ENCODE measurements around the gene TUBA4A. TPM values are rescaled to one million over a fixed set of nuclear protein-coding genes. Genes with fewer than 3 reads are reported as not detected.

TUBA4A gene
- total RNA-seq, 1 experiment from 2014 or later = 9.3 TPM

GRCh38 chr2:219286436-219287115, 32.9 kb upstream of the TUBA4A start:
- DNase-seq (ENCODE audit: low spot score) = no peak

DNA sequence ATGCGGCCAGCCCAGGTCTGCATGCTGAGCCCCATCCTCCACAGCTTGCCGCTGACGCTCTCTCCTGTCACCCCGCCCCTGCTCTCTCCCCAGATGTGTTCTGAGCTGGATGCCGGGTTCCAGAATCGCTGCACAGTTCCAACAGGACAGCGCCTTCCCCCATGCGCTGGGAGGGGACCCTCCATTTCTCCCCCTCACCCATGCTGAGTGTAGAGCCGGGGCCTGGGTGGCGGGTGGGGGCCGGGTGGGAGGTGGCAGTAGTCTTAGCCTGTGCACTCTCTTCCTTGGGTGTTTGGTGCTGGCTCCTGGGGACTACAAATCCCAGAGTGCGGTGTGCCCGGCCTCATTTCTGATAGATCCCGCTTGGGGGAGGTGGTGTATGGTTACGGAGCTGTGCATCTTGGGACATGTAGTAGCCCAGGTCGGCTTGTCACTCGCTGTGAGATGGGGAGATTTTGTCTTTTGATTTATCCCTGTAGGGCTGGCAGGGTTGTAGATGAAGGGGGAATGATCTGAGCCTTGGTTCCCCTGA, 32.2 kb upstream of the TUBA4A start:
- no peak for DNase-seq (ENCODE audit: low spot score)

GRCh38 chr2:219285373-219285735, 31.6 kb upstream of the TUBA4A start:
- DNase-seq (ENCODE audit: low spot score) = no peak

- DNase-seq (ENCODE audit: low spot score) = no peak
Observed at GRCh38 chr2:219284501-219285372, 31.0 kb upstream of the TUBA4A start.

DNA sequence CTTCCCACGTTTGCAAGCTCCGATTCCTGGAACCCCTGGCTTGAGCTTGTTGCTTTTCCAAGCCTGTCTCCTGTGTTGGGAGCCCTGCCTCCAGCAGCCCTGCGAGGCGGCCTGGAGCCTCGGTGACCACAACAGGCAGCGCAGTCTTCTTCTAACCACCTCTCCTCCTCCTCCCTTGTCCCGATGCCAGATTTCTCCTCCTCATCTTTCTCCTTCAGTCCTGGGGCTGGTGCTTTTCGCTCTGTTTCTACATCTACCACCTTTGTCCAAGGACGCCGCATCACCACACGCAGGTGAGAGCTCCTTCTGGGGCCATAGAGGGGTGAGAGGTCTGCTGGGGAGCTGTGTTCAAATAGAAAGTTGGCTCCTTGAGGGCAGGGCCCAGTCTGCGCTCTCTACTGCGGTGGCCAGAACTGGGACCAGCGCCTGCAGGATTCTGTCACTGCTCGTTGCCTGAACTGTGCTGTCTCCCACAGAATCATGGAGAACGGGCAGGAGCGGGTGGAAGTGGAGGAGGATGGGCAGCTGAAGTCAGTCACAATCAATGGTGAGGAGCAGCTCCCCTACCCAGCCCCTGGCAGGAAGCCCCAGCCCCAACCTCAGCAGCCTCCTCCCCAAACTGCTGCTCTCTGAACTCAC, 29.3 kb upstream of the TUBA4A start:
- no peak for DNase-seq (ENCODE audit: low spot score)

DNA sequence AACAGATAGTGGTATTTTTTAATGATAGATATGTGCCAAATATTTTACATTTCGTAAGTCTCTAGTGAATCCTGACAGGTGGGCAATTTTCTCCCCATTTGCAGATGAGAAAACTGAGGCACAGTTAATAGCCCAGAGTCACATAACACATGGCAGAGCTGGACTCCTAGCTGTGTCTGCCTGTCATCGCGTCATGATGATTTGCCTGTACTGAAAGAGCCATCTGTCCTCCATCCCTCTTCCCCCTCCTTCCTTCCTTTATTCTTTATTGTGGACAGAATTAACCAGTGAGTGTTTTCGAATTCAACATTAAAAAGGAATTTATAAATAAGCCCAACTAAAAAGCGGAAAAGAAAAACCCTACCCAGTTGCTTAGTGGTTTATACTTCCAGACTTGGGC, 28.7 kb upstream of the TUBA4A start:
- DNase-seq (ENCODE audit: low spot score) = no peak

DNA sequence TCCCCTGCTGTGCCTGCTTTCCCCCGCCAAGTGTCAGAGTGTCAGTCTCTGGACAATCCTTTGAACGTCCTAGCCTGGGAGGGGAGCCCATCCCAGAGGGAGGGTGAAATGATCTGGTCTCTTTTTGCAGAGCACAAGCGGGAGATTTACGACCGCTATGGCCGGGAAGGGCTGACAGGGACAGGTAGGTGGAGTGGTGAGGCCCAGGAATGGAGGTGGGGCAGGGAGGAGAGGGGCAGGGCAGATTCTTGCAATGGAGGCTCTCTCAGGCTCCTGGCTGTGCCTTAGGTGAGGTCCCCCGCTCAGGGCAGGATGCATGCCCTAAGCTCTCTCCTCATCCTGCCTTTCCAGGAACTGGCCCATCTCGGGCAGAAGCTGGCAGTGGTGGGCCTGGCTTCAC, 27.9 kb upstream of the TUBA4A start:
- DNase-seq (ENCODE audit: low spot score) = no peak

- DNase-seq (ENCODE audit: low spot score) = no peak
Observed at GRCh38 chr2:219280651-219281050, 26.9 kb upstream of the TUBA4A start.

- no peak for DNase-seq (ENCODE audit: low spot score)
Observed at GRCh38 chr2:219279916-219280516, 26.3 kb upstream of the TUBA4A start.

DNA sequence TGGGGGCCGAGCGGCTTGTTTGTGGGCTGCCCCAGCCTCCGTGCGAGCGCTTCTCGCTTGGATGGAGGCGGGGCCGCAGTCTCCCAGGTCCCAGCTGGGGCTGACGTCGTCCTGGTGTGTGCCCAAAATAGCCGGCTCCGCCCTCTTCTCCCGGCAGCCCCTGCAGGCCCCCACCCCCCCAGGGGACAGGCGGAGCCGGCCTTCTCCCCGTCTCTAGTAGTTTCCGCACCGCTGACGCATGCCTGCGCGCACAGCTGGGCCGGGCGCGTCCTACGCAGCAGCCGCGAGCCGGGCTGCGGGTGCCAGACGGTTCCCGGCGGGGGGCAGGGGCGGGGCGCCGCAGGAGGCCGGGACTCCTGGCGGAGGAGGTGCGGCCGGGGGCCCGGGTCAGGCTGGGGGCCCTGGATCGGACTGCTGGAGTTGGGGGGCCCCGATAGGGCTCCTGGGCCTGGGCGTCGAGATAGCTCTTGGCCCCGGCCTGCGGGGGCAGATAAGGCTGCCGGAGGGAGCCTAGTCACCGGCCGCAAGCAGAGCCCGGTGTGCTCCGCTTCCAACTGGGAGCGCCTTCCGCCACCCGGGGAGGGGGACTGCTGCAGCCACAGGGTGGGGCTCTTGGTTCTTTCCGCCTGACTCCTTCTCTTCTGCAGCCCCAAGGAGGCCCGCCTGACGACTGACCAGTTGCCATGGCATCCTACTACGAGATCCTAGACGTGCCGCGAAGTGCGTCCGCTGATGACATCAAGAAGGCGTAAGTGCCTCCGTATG, 25.6 kb upstream of the TUBA4A start, which contains the start of gene DNAJB2:
DNAJB2 (plus strand) TSS at position 216 of the 765 bp plus-strand sequence; CDS start at position 684, 468 bp downstream.
- peak; percentile 97 for DNase-seq (ENCODE audit: low spot score)

DNA sequence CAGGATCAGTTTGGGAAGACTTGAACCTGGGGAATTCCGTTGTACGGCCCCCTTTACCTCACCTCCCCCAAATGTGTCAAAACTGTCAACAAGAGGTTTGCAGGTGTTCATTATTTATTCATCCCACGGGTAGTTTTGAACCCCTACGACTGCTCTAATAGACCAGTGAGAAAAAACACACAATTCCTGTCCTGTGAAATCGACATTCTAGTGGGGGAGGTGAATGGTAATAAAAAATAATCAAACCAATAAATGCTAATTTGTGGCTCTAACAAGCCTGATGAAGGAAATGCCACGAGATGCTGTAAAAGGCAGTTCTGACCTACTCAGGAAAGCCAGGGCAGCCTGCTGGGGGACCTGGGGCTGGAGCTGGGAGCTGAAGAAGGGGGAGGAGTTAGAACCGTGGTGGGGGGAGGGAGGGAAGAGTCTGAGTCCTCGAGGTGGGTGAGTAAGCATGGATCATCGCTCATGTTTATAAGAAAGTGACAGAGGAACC, 25.0 kb upstream of the TUBA4A start:
- no peak for DNase-seq (ENCODE audit: low spot score)

DNA sequence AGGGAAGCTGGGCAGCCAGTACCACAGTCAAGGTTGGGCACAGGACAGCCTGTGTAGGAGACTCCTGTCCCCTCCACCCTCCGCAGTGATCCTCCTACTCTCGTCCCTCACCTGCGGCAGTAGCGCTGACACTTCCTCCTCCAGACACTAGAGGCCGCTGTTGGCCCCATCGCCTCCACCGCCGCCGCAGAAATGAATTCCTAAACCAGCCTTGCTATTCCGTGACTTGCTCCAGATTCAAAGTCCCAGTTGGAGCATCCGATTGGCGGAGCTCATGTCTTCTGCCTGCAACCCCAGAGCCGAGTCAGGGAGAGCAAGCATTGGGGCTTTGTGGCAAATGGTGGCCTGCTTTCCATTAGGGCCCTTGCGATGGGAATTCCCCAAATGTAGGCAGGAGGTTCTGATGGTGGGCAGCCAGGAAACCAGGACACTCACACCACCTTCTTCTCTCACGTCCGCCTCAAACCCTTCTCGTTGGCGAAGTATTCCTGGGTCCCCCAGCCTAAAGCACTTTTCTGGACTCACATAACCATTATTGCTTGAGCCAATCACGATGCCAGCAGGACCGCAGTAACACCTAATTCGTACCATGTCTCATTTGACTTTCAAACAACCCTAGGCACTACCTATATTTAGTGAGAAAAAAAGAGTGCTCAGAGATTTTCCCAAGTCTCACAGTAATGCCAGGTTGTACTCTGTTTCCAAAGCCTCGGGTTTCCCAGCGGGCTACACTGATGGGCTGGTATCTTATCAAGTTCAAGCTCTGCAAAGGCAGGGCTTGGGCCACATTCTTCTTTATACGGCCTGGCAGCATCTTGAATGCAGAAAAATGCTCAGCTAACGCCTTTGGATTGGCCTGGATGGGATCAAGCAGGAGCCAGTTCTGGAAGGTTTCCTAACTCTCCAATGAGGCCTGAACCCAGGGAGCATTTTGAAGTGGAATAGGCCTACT, 24.3 kb upstream of the TUBA4A start:
- DNase-seq (ENCODE audit: low spot score) = peak; percentile 75

DNA sequence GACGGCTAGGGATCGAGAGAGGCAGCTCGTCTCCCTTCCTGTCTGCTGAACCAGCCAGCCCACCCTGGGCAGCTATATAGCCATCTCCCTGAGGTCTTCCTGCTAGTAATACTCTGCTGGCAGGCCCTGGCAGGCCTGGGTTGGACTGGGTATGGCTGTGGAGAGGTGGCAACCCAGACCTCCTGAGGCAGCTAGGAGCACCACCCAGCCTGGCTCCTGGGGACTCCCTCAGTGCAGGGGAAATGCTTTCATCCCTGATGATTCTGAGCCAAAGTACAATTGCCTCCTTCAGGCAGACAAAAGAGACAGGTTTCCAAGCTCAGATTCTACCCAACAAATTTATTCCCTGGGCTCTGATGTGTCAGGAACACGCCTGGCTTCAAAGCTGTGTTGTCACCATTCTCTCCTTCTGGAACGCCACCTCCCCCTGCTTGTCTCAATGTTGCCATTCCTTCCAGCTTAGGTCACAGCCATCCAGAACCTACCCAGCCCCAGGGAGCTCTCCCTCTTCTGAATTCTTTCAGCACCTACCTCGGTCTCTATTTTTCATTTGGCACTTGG, 20.7 kb upstream of the TUBA4A start:
- DNase-seq (ENCODE audit: low spot score) = peak; percentile 82

GRCh38 chr2:219273937-219274336, 20.2 kb upstream of the TUBA4A start:
- peak; percentile 63 for DNase-seq (ENCODE audit: low spot score)

GRCh38 chr2:219272995-219273394, 19.3 kb upstream of the TUBA4A start:
- DNase-seq (ENCODE audit: low spot score) = no peak

DNA sequence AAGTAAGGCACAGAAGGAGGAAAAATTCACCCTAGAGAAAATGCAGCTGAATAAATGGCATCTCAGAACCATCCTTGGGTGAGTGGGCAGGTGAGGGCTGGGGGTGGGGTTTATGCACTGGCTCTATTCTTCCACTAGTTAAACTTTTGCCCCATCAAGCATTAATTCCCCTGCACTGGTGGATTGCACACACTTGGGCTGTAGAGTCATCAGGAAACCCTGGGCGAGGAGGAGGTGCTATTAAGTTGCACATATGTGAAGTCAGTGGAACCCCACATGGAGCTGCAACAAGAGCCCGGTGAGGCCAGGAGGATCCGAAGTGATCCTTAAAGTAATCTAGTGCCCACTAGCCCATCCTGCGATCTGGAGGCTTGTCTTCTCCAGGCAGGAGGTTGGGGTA, 18.6 kb upstream of the TUBA4A start:
- DNase-seq (ENCODE audit: low spot score) = no peak

DNA sequence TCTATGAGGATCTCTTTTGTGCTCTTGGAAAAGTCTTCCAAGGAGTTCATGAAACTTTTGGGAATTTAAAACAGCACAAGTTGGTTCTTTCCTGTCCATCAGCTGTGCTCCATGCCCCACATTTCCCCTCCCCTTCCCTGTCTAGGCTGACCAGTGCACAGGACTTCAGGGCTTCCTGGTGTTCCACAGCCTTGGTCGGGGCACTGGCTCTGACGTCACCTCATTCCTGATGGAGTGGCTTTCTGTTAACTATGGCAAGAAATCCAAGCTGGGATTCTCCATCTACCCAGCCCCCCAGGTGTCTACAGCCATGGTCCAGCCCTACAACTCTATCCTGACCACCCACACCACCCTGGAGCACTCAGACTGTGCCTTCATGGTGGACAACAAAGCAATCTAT, 17.3 kb upstream of the TUBA4A start:
- DNase-seq (ENCODE audit: low spot score) = no peak

GRCh38 chr2:219270055-219270372, 16.3 kb upstream of the TUBA4A start:
- DNase-seq (ENCODE audit: low spot score) = no peak

DNA sequence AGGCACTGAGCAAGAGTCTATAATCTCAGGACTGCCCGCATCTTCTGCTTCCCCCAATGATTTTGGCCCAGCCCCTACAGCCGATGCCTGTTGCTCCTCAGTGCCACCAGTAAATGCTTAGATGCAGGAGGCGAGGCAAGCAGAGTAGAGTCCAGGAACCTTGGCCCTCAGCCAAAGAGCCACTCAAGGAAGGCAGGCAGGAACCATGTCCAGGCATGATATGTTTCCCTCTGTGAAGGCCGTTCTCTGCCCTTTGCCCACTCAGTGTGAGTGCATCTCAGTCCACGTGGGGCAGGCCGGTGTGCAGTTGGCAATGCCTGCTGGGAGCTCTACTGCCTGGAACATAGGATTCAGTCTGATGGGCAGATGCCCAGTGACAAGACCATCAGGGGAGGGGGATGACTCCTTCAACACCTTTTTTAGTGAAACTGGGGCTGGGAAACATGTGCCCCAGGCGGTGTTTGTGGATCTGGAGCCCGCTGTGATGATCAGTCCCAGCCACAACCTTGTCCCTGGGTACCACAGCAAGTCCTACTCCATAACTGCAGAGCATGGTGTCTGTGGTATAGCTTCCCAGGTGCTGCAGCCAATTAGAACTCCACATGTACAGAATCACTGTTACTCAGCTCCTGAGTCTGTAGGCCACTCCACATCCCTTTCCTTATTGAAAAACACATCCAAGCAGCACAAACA, 15.8 kb upstream of the TUBA4A start:
- DNase-seq (ENCODE audit: low spot score) = no peak
